HCT116 (cell line): ENCODE measurements around the gene AP2S1. TPM values are rescaled to one million over a fixed set of nuclear protein-coding genes. Genes with fewer than 3 reads are reported as not detected.

Source experiments
- ATAC-seq: fragments of 200-7000 bp; cut with Tn5 transposase; 2 replicates; pipeline ENCODE4 v1.9.1; 2020; ENCODE audit warnings: mild to moderate bottlenecking, moderate library complexity
- BruUV-seq: library from RNA; stranded (reverse); fragments of 400-500 nt; replicated peaks from 2 replicates; lab custom pipeline; 2021; lab: Mats Ljungman, UMichigan
- CTCF ChIA-PET: fragments of 300-600 bp; sonication (Branson Sonifier 250); formaldehyde crosslinking; loops from one replicate; lab custom pipeline; 2021; ENCODE audit warnings: antibody characterized with exemption; lab: Charles Lee
- POLR2A ChIA-PET: fragments of 300-600, 350-600 bp; sonication (Branson Sonifier 250); formaldehyde crosslinking; loops from one replicate; lab custom pipeline; 2021; ENCODE audit warnings: antibody characterized with exemption; lab: Charles Lee
- RAD21 ChIA-PET, 2 experiments: fragments of 300-600 bp; sonication (Branson Sonifier 250); formaldehyde crosslinking; loops; one replicate each; lab custom pipeline; 2023; ENCODE audit warnings: low total read pairs in 2 of 2; ENCODE audit not compliant: uncharacterized antibody in 2 of 2, unreplicated experiment in 2 of 2, low non-redundant PET in 1 of 2; lab: Charles Lee
- DNase-seq: peaks from one replicate; pipeline ENCODE4 v3.0.0-alpha.2; 2010; ENCODE audit warnings: low read depth, low spot score
- H2AFZ ChIP-seq: fragments of 200-600 bp; shearing (Covaris generic), sonication (generic); 2 replicates; pipeline ENCODE4 v1.6.1; 2017; ENCODE audit warnings: low read depth, mixed run types, mixed read lengths, antibody characterized with exemption, low read length; ENCODE audit not compliant: poor library complexity, severe bottlenecking
- H3K27ac ChIP-seq: 2 replicates; pipeline ENCODE4 v1.5.1; 2012; ENCODE audit warnings: low read depth, low read length
- H3K27me3 ChIP-seq: fragments of 200-600 bp; sonication (generic); 2 replicates; pipeline ENCODE4 v1.6.1; 2016; ENCODE audit warnings: mixed run types, low read length, mixed read lengths; ENCODE audit not compliant: insufficient read depth
- H3K36me3 ChIP-seq, 2 experiments: fragments of 200-500 bp in 1 of 2; fragments of 200-600 bp in 1 of 2; sonication (Bioruptor generic) in 1 of 2; sonication (generic) in 1 of 2; 2 replicates each; pipeline versions ENCODE4 v1.5.1 to v1.6.1; 2014 to 2016; ENCODE audit warnings: low read length in 2 of 2, inconsistent platforms in 1 of 2, mixed read lengths in 1 of 2, mixed run types in 1 of 2; ENCODE audit not compliant: insufficient read depth in 2 of 2, control insufficient read depth in 1 of 2
- H3K4me1 ChIP-seq, 2 experiments: fragments of 200-600 bp in 1 of 2; sonication (generic) in 1 of 2; 2 replicates each; pipeline versions ENCODE4 v1.5.1 to v1.6.1; 2012 to 2017; ENCODE audit warnings: low read length in 2 of 2, inconsistent platforms in 1 of 2, mild to moderate bottlenecking in 1 of 2, mixed read lengths in 1 of 2, mixed run types in 1 of 2, moderate library complexity in 1 of 2; ENCODE audit not compliant: insufficient read depth in 2 of 2, control insufficient read depth in 1 of 2
- H3K4me2 ChIP-seq: fragments of 200-600 bp; sonication (generic); 2 replicates; pipeline ENCODE4 v1.6.1; 2017; ENCODE audit warnings: mixed run types, low read length, mixed read lengths
- H3K4me3 ChIP-seq, 2 experiments: fragments of 200-600 bp in 1 of 2; sonication (generic) in 1 of 2; replicated peaks in 1 of 2; 2 replicates each; pipeline ENCODE4 v1.5.1; 2011 to 2016; ENCODE audit warnings: low read length in 2 of 2, control low read depth in 1 of 2, low read depth in 1 of 2, mild to moderate bottlenecking in 1 of 2, mixed read lengths in 1 of 2, mixed run types in 1 of 2
- H3K79me2 ChIP-seq: fragments of 200-600 bp; sonication (generic); 2 replicates; pipeline ENCODE4 v1.6.1; 2017; ENCODE audit warnings: mild to moderate bottlenecking, mixed run types, low read length, moderate library complexity, mixed read lengths; ENCODE audit not compliant: insufficient read depth
- H3K9ac ChIP-seq: fragments of 200-600 bp; sonication (generic); 2 replicates; pipeline ENCODE4 v1.6.1; 2016; ENCODE audit warnings: low read length, mixed read lengths
- H3K9me2 ChIP-seq: fragments of 200-600 bp; sonication (generic), shearing (Covaris generic); 2 replicates; pipeline ENCODE4 v1.6.1; 2017; ENCODE audit warnings: mixed run types, mild to moderate bottlenecking, moderate library complexity; ENCODE audit not compliant: insufficient read depth
- H3K9me3 ChIP-seq, 2 experiments: fragments of 200-500 bp in 1 of 2; fragments of 200-600 bp in 1 of 2; sonication (Bioruptor generic) in 1 of 2; sonication (generic) in 1 of 2; 2 replicates each; pipeline ENCODE4 v1.6.1; 2014 to 2017; ENCODE audit warnings: low read length in 2 of 2, mixed read lengths in 2 of 2, inconsistent platforms in 1 of 2, low read depth in 1 of 2, mild to moderate bottlenecking in 1 of 2, mixed run types in 1 of 2, moderate library complexity in 1 of 2; ENCODE audit not compliant: control insufficient read depth in 1 of 2, insufficient read depth in 1 of 2
- H4K20me1 ChIP-seq: fragments of 200-600 bp; sonication (generic), shearing (Covaris generic); 2 replicates; pipeline ENCODE4 v1.6.1; 2017; ENCODE audit warnings: mixed run types, mild to moderate bottlenecking, moderate library complexity; ENCODE audit not compliant: insufficient read depth
- CBX3 ChIP-seq: IDR thresholded peaks from 2 replicates; pipeline ENCODE4 v1.6.1; 2012; ENCODE audit warnings: low read depth
- CEBPB ChIP-seq: IDR thresholded peaks from 2 replicates; pipeline ENCODE4 v1.6.1; 2012; ENCODE audit warnings: low read depth
- EGR1 ChIP-seq: IDR thresholded peaks from 2 replicates; pipeline ENCODE4 v1.6.1; 2012; ENCODE audit warnings: low read depth
- ELF1 ChIP-seq: IDR thresholded peaks from 2 replicates; pipeline ENCODE4 v1.6.1; 2012; ENCODE audit warnings: low read depth, borderline replicate concordance
- EZH2 ChIP-seq: fragments of 200-600 bp; sonication (generic); IDR thresholded peaks from 2 replicates; pipeline ENCODE4 v1.6.1; 2017; ENCODE audit warnings: antibody characterized with exemption, mixed run types
- EZH2phosphoT487 ChIP-seq: fragments of 200-600 bp; IDR thresholded peaks from 2 replicates; pipeline ENCODE4 v1.6.1; 2018; ENCODE audit warnings: antibody characterized with exemption, borderline replicate concordance
- FOSL1 ChIP-seq: IDR thresholded peaks from 2 replicates; pipeline ENCODE4 v1.6.1; 2012; ENCODE audit warnings: low read depth
- JUND ChIP-seq: IDR thresholded peaks from 2 replicates; pipeline ENCODE4 v1.6.1; 2012
- POLR2A ChIP-seq: IDR thresholded peaks from 2 replicates; pipeline ENCODE4 v1.7.0; 2011; ENCODE audit warnings: borderline replicate concordance; ENCODE audit not compliant: insufficient read depth, insufficient read length; ENCODE audit errors: extremely low read depth
- POLR2AphosphoS5 ChIP-seq: IDR thresholded peaks from 2 replicates; pipeline ENCODE4 v1.6.1; 2011; ENCODE audit warnings: mild to moderate bottlenecking, low read depth, low read length, moderate library complexity
- RAD21 ChIP-seq: IDR thresholded peaks from 2 replicates; pipeline ENCODE4 v1.6.1; 2012; ENCODE audit warnings: low read depth, mild to moderate bottlenecking
- REST ChIP-seq: IDR thresholded peaks from 2 replicates; pipeline ENCODE4 v1.6.1; 2012; ENCODE audit warnings: low read depth
- SIN3A ChIP-seq: IDR thresholded peaks from 2 replicates; pipeline ENCODE4 v1.6.1; 2012; ENCODE audit warnings: low read depth
- SP1 ChIP-seq: IDR thresholded peaks from 2 replicates; pipeline ENCODE4 v1.6.1; 2012; ENCODE audit warnings: low read depth
- SRF ChIP-seq: IDR thresholded peaks from 2 replicates; pipeline ENCODE4 v1.6.1; 2012; ENCODE audit warnings: low read depth
- YY1 ChIP-seq: IDR thresholded peaks from 2 replicates; pipeline ENCODE4 v1.6.1; 2011; ENCODE audit warnings: low read length, low read depth, moderate library complexity, mild to moderate bottlenecking; ENCODE audit not compliant: insufficient replicate concordance; ENCODE audit errors: extremely low read depth
- ZFX ChIP-seq: fragments of 450-650 bp; IDR thresholded peaks from 2 replicates; pipeline ENCODE4 v1.6.1; 2017
- ZNF274 ChIP-seq: fragments of 200-500 bp; sonication (Bioruptor generic); IDR thresholded peaks from 2 replicates; pipeline ENCODE4 v1.6.1; 2014; ENCODE audit warnings: mild to moderate bottlenecking, low read depth, low read length, inconsistent platforms
- intact Hi-C: fragments of 100-400 bp; cut with micrococcal nuclease; formaldehyde crosslinking; loops from 2 replicates; pipeline ENCODE4 v1.10.0; 2022
- total RNA-seq: library from RNA; stranded (reverse); gene quantifications from one replicate; pipeline ENCODE4 v1.2.1, GENCODE V29; 2021; ENCODE audit not compliant: unreplicated experiment
- TF ChIP-seq, protein P1 (sequence below): IDR thresholded peaks from 2 replicates; pipeline ENCODE4 v1.6.1; 2012
- TF ChIP-seq, protein P2 (sequence below), 3 experiments: fragments of 200-600 bp in 1 of 3; sonication (generic) in 1 of 3; IDR thresholded peaks in 2 of 3; conservative IDR thresholded peaks in 1 of 3; 2 replicates each; pipeline ENCODE4 v1.5.1; 2012 to 2017; ENCODE audit warnings: low read depth in 2 of 3, low read length in 2 of 3, antibody characterized with exemption in 1 of 3, borderline replicate concordance in 1 of 3, control low read depth in 1 of 3, mild to moderate bottlenecking in 1 of 3, mixed read lengths in 1 of 3, mixed run types in 1 of 3, moderate library complexity in 1 of 3; ENCODE audit not compliant: insufficient read depth in 1 of 3
- TF ChIP-seq, protein P3 (sequence below): IDR thresholded peaks from 2 replicates; pipeline ENCODE4 v1.6.1; 2011; ENCODE audit warnings: mild to moderate bottlenecking, low read length, moderate library complexity; ENCODE audit not compliant: insufficient replicate concordance; ENCODE audit errors: extremely low read depth

Gene AP2S1
- total RNA-seq, 1 experiment from 2014 or later = 296 TPM

GRCh38 chr19:46840498-46840942 is 10.1 kb downstream of the AP2S1 start:
- Histone ChIP-seq H3K36me3 (peaks cover 30 to 31% of the 10 kb centered on the region in 2 experiments), H3K9ac (no peak overlapping the region), H3K4me2 (no peak overlapping the region), H4K20me1 (no peaks in the 10 kb centered on the region), H3K9me3 (no peaks in the 10 kb centered on the region), H3K27me3 (no peaks in the 10 kb centered on the region), H3K4me3 (no peak overlapping the region), H3K9me2 (no peaks in the 10 kb centered on the region), H2AFZ (no peak overlapping the region), H3K27ac (0 out of 2 replicates have a peak overlapping the region, but pooled peaks have one; percentile 3), H3K79me2 (peaks cover 34% of the 10 kb centered on the region), H3K4me1 (peaks cover 16 to 27% of the 10 kb centered on the region in 2 experiments)
- ATAC-seq (peak; percentile 56), DNase-seq (no peak)
- RAD21 ChIA-PET = interaction anchor here (0.7 to 1.6 kb wide), 9 partner anchors 30 to 385 kb away, joined by 3 to 7 read pairs (median 4); no protein-coding TSS in a partner anchor
- POLR2A ChIA-PET = interaction anchor here (0.7 to 2.2 kb wide), 6 partner anchors 52 to 273 kb away, joined by 3 to 7 read pairs (median 5); partner anchors contain the start of genes SLC1A5 and ZC3H4
- CTCF ChIA-PET = interaction anchor here (0.6 to 2.6 kb wide), 23 partner anchors 9 to 223 kb away, joined by 3 to 27 read pairs (median 4); partner anchors contain the start of genes AP2S1 and SLC1A5
- BruUV-seq = no TSS peak
- intact Hi-C loops = loop anchor here (1.0 to 5.0 kb wide), 2 partner anchors 83 to 152 kb away; no protein-coding TSS in a partner anchor
- TF ChIP-seq, protein P1, sequence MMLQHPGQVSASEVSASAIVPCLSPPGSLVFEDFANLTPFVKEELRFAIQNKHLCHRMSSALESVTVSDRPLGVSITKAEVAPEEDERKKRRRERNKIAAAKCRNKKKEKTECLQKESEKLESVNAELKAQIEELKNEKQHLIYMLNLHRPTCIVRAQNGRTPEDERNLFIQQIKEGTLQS = no peak
- TF ChIP-seq EZH2phosphoT487 (no peak), ZFX (no peak), SP1 (no peak), POLR2AphosphoS5 (peak; percentile 34; the same call in 1 of the 2 replicates), SIN3A (no peak), ZNF274 (no peak), FOSL1 (no peak), SRF (no peak), CEBPB (no peak), JUND (no peak), CBX3 (no peak), ELF1 (no peak), POLR2A (no peak), EGR1 (no peak), EZH2 (no peak), RAD21 (peak; percentile 92), REST (no peak), YY1 (peak; percentile 36)
- TF ChIP-seq, protein P2, sequence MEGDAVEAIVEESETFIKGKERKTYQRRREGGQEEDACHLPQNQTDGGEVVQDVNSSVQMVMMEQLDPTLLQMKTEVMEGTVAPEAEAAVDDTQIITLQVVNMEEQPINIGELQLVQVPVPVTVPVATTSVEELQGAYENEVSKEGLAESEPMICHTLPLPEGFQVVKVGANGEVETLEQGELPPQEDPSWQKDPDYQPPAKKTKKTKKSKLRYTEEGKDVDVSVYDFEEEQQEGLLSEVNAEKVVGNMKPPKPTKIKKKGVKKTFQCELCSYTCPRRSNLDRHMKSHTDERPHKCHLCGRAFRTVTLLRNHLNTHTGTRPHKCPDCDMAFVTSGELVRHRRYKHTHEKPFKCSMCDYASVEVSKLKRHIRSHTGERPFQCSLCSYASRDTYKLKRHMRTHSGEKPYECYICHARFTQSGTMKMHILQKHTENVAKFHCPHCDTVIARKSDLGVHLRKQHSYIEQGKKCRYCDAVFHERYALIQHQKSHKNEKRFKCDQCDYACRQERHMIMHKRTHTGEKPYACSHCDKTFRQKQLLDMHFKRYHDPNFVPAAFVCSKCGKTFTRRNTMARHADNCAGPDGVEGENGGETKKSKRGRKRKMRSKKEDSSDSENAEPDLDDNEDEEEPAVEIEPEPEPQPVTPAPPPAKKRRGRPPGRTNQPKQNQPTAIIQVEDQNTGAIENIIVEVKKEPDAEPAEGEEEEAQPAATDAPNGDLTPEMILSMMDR (IDR thresholded peaks at IDR 0.05 in 2 of 3, conservative IDR thresholded peaks at IDR 0.05 in 1 of 3; ENCODE audit: borderline replicate concordance in 1 of 3, insufficient read depth in 1 of 3, low read depth in 2 of 3, low read length in 2 of 3) = peak; percentile 82 to 85 (median 82)
- TF ChIP-seq, protein P3, sequence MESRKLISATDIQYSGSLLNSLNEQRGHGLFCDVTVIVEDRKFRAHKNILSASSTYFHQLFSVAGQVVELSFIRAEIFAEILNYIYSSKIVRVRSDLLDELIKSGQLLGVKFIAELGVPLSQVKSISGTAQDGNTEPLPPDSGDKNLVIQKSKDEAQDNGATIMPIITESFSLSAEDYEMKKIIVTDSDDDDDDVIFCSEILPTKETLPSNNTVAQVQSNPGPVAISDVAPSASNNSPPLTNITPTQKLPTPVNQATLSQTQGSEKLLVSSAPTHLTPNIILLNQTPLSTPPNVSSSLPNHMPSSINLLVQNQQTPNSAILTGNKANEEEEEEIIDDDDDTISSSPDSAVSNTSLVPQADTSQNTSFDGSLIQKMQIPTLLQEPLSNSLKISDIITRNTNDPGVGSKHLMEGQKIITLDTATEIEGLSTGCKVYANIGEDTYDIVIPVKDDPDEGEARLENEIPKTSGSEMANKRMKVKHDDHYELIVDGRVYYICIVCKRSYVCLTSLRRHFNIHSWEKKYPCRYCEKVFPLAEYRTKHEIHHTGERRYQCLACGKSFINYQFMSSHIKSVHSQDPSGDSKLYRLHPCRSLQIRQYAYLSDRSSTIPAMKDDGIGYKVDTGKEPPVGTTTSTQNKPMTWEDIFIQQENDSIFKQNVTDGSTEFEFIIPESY = no peak
